ENCODE data around the gene TMEM94.

DNA sequence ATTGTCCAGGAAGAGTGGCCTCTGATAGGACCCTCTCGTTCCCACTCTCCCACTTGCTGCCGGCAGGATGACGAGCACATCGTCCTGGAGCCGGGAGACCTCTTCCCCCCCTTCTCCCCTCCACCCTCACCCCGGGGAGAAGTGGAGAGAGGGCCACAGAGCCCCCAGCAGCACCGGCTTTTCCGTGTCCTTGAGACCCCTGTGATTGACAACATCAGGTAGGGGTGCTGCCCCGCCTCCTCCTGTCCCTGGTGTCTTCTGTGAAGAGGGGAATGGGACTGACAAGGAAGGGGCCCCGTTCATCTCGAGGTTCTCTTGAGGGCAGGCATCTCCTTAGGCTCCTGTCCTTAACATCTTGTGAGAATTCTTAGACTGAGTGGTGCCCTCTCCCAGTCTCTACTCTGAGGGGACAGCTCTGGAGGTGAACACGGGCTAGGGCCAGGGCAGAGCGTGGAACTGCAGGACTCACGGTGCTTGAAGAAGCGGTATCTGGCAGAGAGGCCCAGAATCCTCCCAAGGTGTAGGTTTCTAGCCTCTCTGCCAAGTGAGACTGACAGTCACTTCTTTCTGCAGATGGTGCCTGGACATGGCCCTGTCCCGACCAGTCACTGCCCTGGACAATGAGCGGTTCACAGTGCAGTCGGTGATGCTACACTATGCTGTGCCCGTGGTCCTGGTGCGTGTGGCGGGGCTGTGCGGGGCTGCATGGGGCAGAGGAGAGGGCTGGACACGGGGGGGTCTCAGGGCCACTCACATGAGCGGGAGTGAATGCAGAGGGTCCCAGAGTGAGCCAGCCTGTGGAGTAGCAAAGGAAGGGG, 32.5 kb downstream of the TMEM94 start:
- TF ChIP-seq EP300 (IDR thresholded peaks at IDR 0.05; ENCODE audit: borderline replicate concordance in 1 of 2, low read depth in 2 of 2, low read length in 2 of 2): no peak
- no peak for TF ChIP-seq CBX8 (IDR thresholded peaks at IDR 0.05; ENCODE audit: borderline replicate concordance, low read depth, low read length)
- no peak for TF ChIP-seq POU5F1 (IDR thresholded peaks at IDR 0.05; ENCODE audit: low read depth, low read length)
- no peak for TF ChIP-seq POLR2AphosphoS5 (IDR thresholded peaks at IDR 0.05; ENCODE audit: low read depth, low read length)
- TF ChIP-seq, protein P1, sequence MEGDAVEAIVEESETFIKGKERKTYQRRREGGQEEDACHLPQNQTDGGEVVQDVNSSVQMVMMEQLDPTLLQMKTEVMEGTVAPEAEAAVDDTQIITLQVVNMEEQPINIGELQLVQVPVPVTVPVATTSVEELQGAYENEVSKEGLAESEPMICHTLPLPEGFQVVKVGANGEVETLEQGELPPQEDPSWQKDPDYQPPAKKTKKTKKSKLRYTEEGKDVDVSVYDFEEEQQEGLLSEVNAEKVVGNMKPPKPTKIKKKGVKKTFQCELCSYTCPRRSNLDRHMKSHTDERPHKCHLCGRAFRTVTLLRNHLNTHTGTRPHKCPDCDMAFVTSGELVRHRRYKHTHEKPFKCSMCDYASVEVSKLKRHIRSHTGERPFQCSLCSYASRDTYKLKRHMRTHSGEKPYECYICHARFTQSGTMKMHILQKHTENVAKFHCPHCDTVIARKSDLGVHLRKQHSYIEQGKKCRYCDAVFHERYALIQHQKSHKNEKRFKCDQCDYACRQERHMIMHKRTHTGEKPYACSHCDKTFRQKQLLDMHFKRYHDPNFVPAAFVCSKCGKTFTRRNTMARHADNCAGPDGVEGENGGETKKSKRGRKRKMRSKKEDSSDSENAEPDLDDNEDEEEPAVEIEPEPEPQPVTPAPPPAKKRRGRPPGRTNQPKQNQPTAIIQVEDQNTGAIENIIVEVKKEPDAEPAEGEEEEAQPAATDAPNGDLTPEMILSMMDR (IDR thresholded peaks at IDR 0.05; ENCODE audit: control extremely low read depth in 1 of 3, insufficient read depth in 1 of 3, low read depth in 1 of 3, low read length in 3 of 3): no peak
- no peak for TF ChIP-seq EZH2 (IDR thresholded peaks at IDR 0.05; ENCODE audit: low read depth, low read length, severe bottlenecking)
- TF ChIP-seq KDM1A (IDR thresholded peaks at IDR 0.05; ENCODE audit: borderline replicate concordance, low read length): no peak
- TF ChIP-seq RAD21 (IDR thresholded peaks at IDR 0.05 in 1 of 2, conservative IDR thresholded peaks at IDR 0.05 in 1 of 2; ENCODE audit: low read depth in 2 of 2, low read length in 2 of 2): no peak
- TF ChIP-seq, protein P2, sequence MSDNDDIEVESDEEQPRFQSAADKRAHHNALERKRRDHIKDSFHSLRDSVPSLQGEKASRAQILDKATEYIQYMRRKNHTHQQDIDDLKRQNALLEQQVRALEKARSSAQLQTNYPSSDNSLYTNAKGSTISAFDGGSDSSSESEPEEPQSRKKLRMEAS (IDR thresholded peaks at IDR 0.05): no peak
- TF ChIP-seq POLR2A (IDR thresholded peaks at IDR 0.05; ENCODE audit: control extremely low read depth in 1 of 2, low read depth in 2 of 2, low read length in 2 of 2): no peak
- no peak for TF ChIP-seq SUZ12 (IDR thresholded peaks at IDR 0.05; ENCODE audit: low read length)
- TF ChIP-seq PHF8 (conservative IDR thresholded peaks at IDR 0.05; ENCODE audit: low read depth, low read length): no peak

Data from H1 (cell line).